HCT116 (cell line): ENCODE results near the gene DMD. TPM values are rescaled to one million over a fixed set of nuclear protein-coding genes. Genes with fewer than 3 reads are reported as not detected.

Experiments
- ATAC-seq: fragments of 200-7000 bp; cut with Tn5 transposase; 2 replicates; pipeline ENCODE4 v1.9.1; 2020; ENCODE audit warnings: mild to moderate bottlenecking, moderate library complexity
- BruUV-seq: library from RNA; stranded (reverse); fragments of 400-500 nt; replicated peaks from 2 replicates; lab custom pipeline; 2021; lab: Mats Ljungman, UMichigan
- CTCF ChIA-PET: fragments of 300-600 bp; sonication (Branson Sonifier 250); formaldehyde crosslinking; loops from one replicate; lab custom pipeline; 2021; ENCODE audit warnings: antibody characterized with exemption; lab: Charles Lee
- POLR2A ChIA-PET: fragments of 300-600, 350-600 bp; sonication (Branson Sonifier 250); formaldehyde crosslinking; loops from one replicate; lab custom pipeline; 2021; ENCODE audit warnings: antibody characterized with exemption; lab: Charles Lee
- RAD21 ChIA-PET, 2 experiments: fragments of 300-600 bp; sonication (Branson Sonifier 250); formaldehyde crosslinking; loops; one replicate each; lab custom pipeline; 2023; ENCODE audit warnings: low total read pairs in 2 of 2; ENCODE audit not compliant: uncharacterized antibody in 2 of 2, unreplicated experiment in 2 of 2, low non-redundant PET in 1 of 2; lab: Charles Lee
- DNase-seq: peaks from one replicate; pipeline ENCODE4 v3.0.0-alpha.2; 2010; ENCODE audit warnings: low read depth, low spot score
- H2AFZ ChIP-seq: fragments of 200-600 bp; shearing (Covaris generic), sonication (generic); 2 replicates; pipeline ENCODE4 v1.6.1; 2017; ENCODE audit warnings: low read depth, mixed run types, mixed read lengths, antibody characterized with exemption, low read length; ENCODE audit not compliant: poor library complexity, severe bottlenecking
- H3K27ac ChIP-seq: 2 replicates; pipeline ENCODE4 v1.5.1; 2012; ENCODE audit warnings: low read depth, low read length
- H3K27me3 ChIP-seq: fragments of 200-600 bp; sonication (generic); 2 replicates; pipeline ENCODE4 v1.6.1; 2016; ENCODE audit warnings: mixed run types, low read length, mixed read lengths; ENCODE audit not compliant: insufficient read depth
- H3K36me3 ChIP-seq, 2 experiments: fragments of 200-500 bp in 1 of 2; fragments of 200-600 bp in 1 of 2; sonication (Bioruptor generic) in 1 of 2; sonication (generic) in 1 of 2; 2 replicates each; pipeline versions ENCODE4 v1.5.1 to v1.6.1; 2014 to 2016; ENCODE audit warnings: low read length in 2 of 2, inconsistent platforms in 1 of 2, mixed read lengths in 1 of 2, mixed run types in 1 of 2; ENCODE audit not compliant: insufficient read depth in 2 of 2, control insufficient read depth in 1 of 2
- H3K4me1 ChIP-seq, 2 experiments: fragments of 200-600 bp in 1 of 2; sonication (generic) in 1 of 2; 2 replicates each; pipeline versions ENCODE4 v1.5.1 to v1.6.1; 2012 to 2017; ENCODE audit warnings: low read length in 2 of 2, inconsistent platforms in 1 of 2, mild to moderate bottlenecking in 1 of 2, mixed read lengths in 1 of 2, mixed run types in 1 of 2, moderate library complexity in 1 of 2; ENCODE audit not compliant: insufficient read depth in 2 of 2, control insufficient read depth in 1 of 2
- H3K4me2 ChIP-seq: fragments of 200-600 bp; sonication (generic); 2 replicates; pipeline ENCODE4 v1.6.1; 2017; ENCODE audit warnings: mixed run types, low read length, mixed read lengths
- H3K4me3 ChIP-seq, 2 experiments: fragments of 200-600 bp in 1 of 2; sonication (generic) in 1 of 2; replicated peaks in 1 of 2; 2 replicates each; pipeline ENCODE4 v1.5.1; 2011 to 2016; ENCODE audit warnings: low read length in 2 of 2, control low read depth in 1 of 2, low read depth in 1 of 2, mild to moderate bottlenecking in 1 of 2, mixed read lengths in 1 of 2, mixed run types in 1 of 2
- H3K79me2 ChIP-seq: fragments of 200-600 bp; sonication (generic); 2 replicates; pipeline ENCODE4 v1.6.1; 2017; ENCODE audit warnings: mild to moderate bottlenecking, mixed run types, low read length, moderate library complexity, mixed read lengths; ENCODE audit not compliant: insufficient read depth
- H3K9ac ChIP-seq: fragments of 200-600 bp; sonication (generic); 2 replicates; pipeline ENCODE4 v1.6.1; 2016; ENCODE audit warnings: low read length, mixed read lengths
- H3K9me2 ChIP-seq: fragments of 200-600 bp; sonication (generic), shearing (Covaris generic); 2 replicates; pipeline ENCODE4 v1.6.1; 2017; ENCODE audit warnings: mixed run types, mild to moderate bottlenecking, moderate library complexity; ENCODE audit not compliant: insufficient read depth
- H3K9me3 ChIP-seq, 2 experiments: fragments of 200-500 bp in 1 of 2; fragments of 200-600 bp in 1 of 2; sonication (Bioruptor generic) in 1 of 2; sonication (generic) in 1 of 2; 2 replicates each; pipeline ENCODE4 v1.6.1; 2014 to 2017; ENCODE audit warnings: low read length in 2 of 2, mixed read lengths in 2 of 2, inconsistent platforms in 1 of 2, low read depth in 1 of 2, mild to moderate bottlenecking in 1 of 2, mixed run types in 1 of 2, moderate library complexity in 1 of 2; ENCODE audit not compliant: control insufficient read depth in 1 of 2, insufficient read depth in 1 of 2
- H4K20me1 ChIP-seq: fragments of 200-600 bp; sonication (generic), shearing (Covaris generic); 2 replicates; pipeline ENCODE4 v1.6.1; 2017; ENCODE audit warnings: mixed run types, mild to moderate bottlenecking, moderate library complexity; ENCODE audit not compliant: insufficient read depth
- CBX3 ChIP-seq: IDR thresholded peaks from 2 replicates; pipeline ENCODE4 v1.6.1; 2012; ENCODE audit warnings: low read depth
- CEBPB ChIP-seq: IDR thresholded peaks from 2 replicates; pipeline ENCODE4 v1.6.1; 2012; ENCODE audit warnings: low read depth
- EGR1 ChIP-seq: IDR thresholded peaks from 2 replicates; pipeline ENCODE4 v1.6.1; 2012; ENCODE audit warnings: low read depth
- ELF1 ChIP-seq: IDR thresholded peaks from 2 replicates; pipeline ENCODE4 v1.6.1; 2012; ENCODE audit warnings: low read depth, borderline replicate concordance
- EZH2 ChIP-seq: fragments of 200-600 bp; sonication (generic); IDR thresholded peaks from 2 replicates; pipeline ENCODE4 v1.6.1; 2017; ENCODE audit warnings: antibody characterized with exemption, mixed run types
- EZH2phosphoT487 ChIP-seq: fragments of 200-600 bp; IDR thresholded peaks from 2 replicates; pipeline ENCODE4 v1.6.1; 2018; ENCODE audit warnings: antibody characterized with exemption, borderline replicate concordance
- JUND ChIP-seq: IDR thresholded peaks from 2 replicates; pipeline ENCODE4 v1.6.1; 2012
- POLR2A ChIP-seq: IDR thresholded peaks from 2 replicates; pipeline ENCODE4 v1.7.0; 2011; ENCODE audit warnings: borderline replicate concordance; ENCODE audit not compliant: insufficient read depth, insufficient read length; ENCODE audit errors: extremely low read depth
- POLR2AphosphoS5 ChIP-seq: IDR thresholded peaks from 2 replicates; pipeline ENCODE4 v1.6.1; 2011; ENCODE audit warnings: mild to moderate bottlenecking, low read depth, low read length, moderate library complexity
- RAD21 ChIP-seq: IDR thresholded peaks from 2 replicates; pipeline ENCODE4 v1.6.1; 2012; ENCODE audit warnings: low read depth, mild to moderate bottlenecking
- SIN3A ChIP-seq: IDR thresholded peaks from 2 replicates; pipeline ENCODE4 v1.6.1; 2012; ENCODE audit warnings: low read depth
- SP1 ChIP-seq: IDR thresholded peaks from 2 replicates; pipeline ENCODE4 v1.6.1; 2012; ENCODE audit warnings: low read depth
- SRF ChIP-seq: IDR thresholded peaks from 2 replicates; pipeline ENCODE4 v1.6.1; 2012; ENCODE audit warnings: low read depth
- TCF7L2 ChIP-seq: IDR thresholded peaks from 2 replicates; pipeline ENCODE4 v1.7.0; 2011; ENCODE audit warnings: borderline replicate concordance, inconsistent platforms; ENCODE audit not compliant: insufficient read depth, insufficient read length; ENCODE audit errors: extremely low read depth
- ZFX ChIP-seq: fragments of 450-650 bp; IDR thresholded peaks from 2 replicates; pipeline ENCODE4 v1.6.1; 2017
- intact Hi-C: fragments of 100-400 bp; cut with micrococcal nuclease; formaldehyde crosslinking; loops from 2 replicates; pipeline ENCODE4 v1.10.0; 2022
- total RNA-seq: library from RNA; stranded (reverse); gene quantifications from one replicate; pipeline ENCODE4 v1.2.1, GENCODE V29; 2021; ENCODE audit not compliant: unreplicated experiment
- TF ChIP-seq, protein P1 (sequence below): IDR thresholded peaks from 2 replicates; pipeline ENCODE4 v1.6.1; 2012
- TF ChIP-seq, protein P2 (sequence below): IDR thresholded peaks from 2 replicates; pipeline ENCODE4 v1.6.1; 2011; ENCODE audit warnings: mild to moderate bottlenecking, low read length, moderate library complexity; ENCODE audit not compliant: insufficient replicate concordance; ENCODE audit errors: extremely low read depth
- TF ChIP-seq, protein P3 (sequence below), 3 experiments: fragments of 200-600 bp in 1 of 3; sonication (generic) in 1 of 3; IDR thresholded peaks in 2 of 3; conservative IDR thresholded peaks in 1 of 3; 2 replicates each; pipeline ENCODE4 v1.5.1; 2012 to 2017; ENCODE audit warnings: low read depth in 2 of 3, low read length in 2 of 3, antibody characterized with exemption in 1 of 3, borderline replicate concordance in 1 of 3, control low read depth in 1 of 3, mild to moderate bottlenecking in 1 of 3, mixed read lengths in 1 of 3, mixed run types in 1 of 3, moderate library complexity in 1 of 3; ENCODE audit not compliant: insufficient read depth in 1 of 3
- TF ChIP-seq, protein P4 (sequence below): IDR thresholded peaks from 2 replicates; pipeline ENCODE4 v1.6.1; 2012; ENCODE audit warnings: low read depth

Gene DMD
- total RNA-seq, 1 experiment from 2014 or later: 0.05 TPM

DNA sequence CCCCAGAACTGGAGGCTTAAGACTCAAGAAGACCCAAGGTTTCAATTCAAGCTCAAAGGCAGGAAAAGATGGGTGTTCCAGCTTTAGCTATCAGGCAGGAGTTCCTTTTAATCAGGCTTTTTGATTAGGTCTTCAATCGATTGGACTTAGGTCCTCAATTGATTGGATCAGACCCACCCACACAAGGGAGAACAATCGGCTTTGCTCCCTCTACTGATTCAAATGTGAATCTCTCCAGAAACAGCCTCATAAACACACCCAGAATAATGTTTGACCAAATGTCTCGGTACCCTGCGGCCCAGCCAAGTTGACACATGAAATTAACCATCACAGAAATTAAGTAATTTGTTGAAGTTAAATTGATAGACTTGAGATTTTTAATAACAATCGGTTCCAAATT lies 1222.4 kb downstream of the DMD start:
- Histone ChIP-seq H3K4me1 (no peaks in the 10 kb centered on the region), H3K4me2 (no peak overlapping the region), H3K9ac (no peak overlapping the region), H3K27ac (no peak overlapping the region), H3K79me2 (no peaks in the 10 kb centered on the region), H2AFZ (no peak overlapping the region), H4K20me1 (no peaks in the 10 kb centered on the region), H3K4me3 (no peak overlapping the region), H3K27me3 (no peaks in the 10 kb centered on the region), H3K36me3 (no peaks in the 10 kb centered on the region), H3K9me2 (no peaks in the 10 kb centered on the region), H3K9me3 (no peaks in the 10 kb centered on the region)
- no TSS peak for BruUV-seq
- ChIA-PET POLR2A (no interaction called here), RAD21 (no interaction called here), CTCF (no interaction called here)
- intact Hi-C loops: no loop called here
- DNase-seq (no peak), ATAC-seq (no peak)
- TF ChIP-seq EZH2: no peak
- TF ChIP-seq, protein P1, sequence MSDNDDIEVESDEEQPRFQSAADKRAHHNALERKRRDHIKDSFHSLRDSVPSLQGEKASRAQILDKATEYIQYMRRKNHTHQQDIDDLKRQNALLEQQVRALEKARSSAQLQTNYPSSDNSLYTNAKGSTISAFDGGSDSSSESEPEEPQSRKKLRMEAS: no peak
- no peak for TF ChIP-seq ZFX
- TF ChIP-seq, protein P2, sequence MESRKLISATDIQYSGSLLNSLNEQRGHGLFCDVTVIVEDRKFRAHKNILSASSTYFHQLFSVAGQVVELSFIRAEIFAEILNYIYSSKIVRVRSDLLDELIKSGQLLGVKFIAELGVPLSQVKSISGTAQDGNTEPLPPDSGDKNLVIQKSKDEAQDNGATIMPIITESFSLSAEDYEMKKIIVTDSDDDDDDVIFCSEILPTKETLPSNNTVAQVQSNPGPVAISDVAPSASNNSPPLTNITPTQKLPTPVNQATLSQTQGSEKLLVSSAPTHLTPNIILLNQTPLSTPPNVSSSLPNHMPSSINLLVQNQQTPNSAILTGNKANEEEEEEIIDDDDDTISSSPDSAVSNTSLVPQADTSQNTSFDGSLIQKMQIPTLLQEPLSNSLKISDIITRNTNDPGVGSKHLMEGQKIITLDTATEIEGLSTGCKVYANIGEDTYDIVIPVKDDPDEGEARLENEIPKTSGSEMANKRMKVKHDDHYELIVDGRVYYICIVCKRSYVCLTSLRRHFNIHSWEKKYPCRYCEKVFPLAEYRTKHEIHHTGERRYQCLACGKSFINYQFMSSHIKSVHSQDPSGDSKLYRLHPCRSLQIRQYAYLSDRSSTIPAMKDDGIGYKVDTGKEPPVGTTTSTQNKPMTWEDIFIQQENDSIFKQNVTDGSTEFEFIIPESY: no peak
- no peak for TF ChIP-seq JUND
- TF ChIP-seq POLR2AphosphoS5: no peak
- TF ChIP-seq, protein P3, sequence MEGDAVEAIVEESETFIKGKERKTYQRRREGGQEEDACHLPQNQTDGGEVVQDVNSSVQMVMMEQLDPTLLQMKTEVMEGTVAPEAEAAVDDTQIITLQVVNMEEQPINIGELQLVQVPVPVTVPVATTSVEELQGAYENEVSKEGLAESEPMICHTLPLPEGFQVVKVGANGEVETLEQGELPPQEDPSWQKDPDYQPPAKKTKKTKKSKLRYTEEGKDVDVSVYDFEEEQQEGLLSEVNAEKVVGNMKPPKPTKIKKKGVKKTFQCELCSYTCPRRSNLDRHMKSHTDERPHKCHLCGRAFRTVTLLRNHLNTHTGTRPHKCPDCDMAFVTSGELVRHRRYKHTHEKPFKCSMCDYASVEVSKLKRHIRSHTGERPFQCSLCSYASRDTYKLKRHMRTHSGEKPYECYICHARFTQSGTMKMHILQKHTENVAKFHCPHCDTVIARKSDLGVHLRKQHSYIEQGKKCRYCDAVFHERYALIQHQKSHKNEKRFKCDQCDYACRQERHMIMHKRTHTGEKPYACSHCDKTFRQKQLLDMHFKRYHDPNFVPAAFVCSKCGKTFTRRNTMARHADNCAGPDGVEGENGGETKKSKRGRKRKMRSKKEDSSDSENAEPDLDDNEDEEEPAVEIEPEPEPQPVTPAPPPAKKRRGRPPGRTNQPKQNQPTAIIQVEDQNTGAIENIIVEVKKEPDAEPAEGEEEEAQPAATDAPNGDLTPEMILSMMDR (IDR thresholded peaks at IDR 0.05 in 2 of 3, conservative IDR thresholded peaks at IDR 0.05 in 1 of 3; ENCODE audit: borderline replicate concordance in 1 of 3, insufficient read depth in 1 of 3, low read depth in 2 of 3, low read length in 2 of 3): no peak
- no peak for TF ChIP-seq CBX3
- TF ChIP-seq POLR2A: no peak
- no peak for TF ChIP-seq ELF1
- no peak for TF ChIP-seq EGR1
- TF ChIP-seq SRF: no peak
- no peak for TF ChIP-seq SIN3A
- TF ChIP-seq TCF7L2: no peak
- TF ChIP-seq SP1: no peak
- no peak for TF ChIP-seq EZH2phosphoT487
- TF ChIP-seq RAD21: no peak
- TF ChIP-seq CEBPB: no peak
- TF ChIP-seq, protein P4, sequence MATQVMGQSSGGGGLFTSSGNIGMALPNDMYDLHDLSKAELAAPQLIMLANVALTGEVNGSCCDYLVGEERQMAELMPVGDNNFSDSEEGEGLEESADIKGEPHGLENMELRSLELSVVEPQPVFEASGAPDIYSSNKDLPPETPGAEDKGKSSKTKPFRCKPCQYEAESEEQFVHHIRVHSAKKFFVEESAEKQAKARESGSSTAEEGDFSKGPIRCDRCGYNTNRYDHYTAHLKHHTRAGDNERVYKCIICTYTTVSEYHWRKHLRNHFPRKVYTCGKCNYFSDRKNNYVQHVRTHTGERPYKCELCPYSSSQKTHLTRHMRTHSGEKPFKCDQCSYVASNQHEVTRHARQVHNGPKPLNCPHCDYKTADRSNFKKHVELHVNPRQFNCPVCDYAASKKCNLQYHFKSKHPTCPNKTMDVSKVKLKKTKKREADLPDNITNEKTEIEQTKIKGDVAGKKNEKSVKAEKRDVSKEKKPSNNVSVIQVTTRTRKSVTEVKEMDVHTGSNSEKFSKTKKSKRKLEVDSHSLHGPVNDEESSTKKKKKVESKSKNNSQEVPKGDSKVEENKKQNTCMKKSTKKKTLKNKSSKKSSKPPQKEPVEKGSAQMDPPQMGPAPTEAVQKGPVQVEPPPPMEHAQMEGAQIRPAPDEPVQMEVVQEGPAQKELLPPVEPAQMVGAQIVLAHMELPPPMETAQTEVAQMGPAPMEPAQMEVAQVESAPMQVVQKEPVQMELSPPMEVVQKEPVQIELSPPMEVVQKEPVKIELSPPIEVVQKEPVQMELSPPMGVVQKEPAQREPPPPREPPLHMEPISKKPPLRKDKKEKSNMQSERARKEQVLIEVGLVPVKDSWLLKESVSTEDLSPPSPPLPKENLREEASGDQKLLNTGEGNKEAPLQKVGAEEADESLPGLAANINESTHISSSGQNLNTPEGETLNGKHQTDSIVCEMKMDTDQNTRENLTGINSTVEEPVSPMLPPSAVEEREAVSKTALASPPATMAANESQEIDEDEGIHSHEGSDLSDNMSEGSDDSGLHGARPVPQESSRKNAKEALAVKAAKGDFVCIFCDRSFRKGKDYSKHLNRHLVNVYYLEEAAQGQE: no peak
